ENCODE results near the gene MYL6.
"Not testable (repeated sequence)": the region's sequence is repeated elsewhere in the genome, so short reads cannot be mapped to it uniquely, and the experiment has no call there.

Gene MYL6

GRCh38 chr12:56158029-56158925 lies at the start of gene MYL6:
TSS of gene MYL6 (plus strand) at chr12:56158359. CDS start at chr12:56158402, 43 bp downstream.
- peak; percentile 82 for DNase-seq (ENCODE audit: low read depth)

DNA sequence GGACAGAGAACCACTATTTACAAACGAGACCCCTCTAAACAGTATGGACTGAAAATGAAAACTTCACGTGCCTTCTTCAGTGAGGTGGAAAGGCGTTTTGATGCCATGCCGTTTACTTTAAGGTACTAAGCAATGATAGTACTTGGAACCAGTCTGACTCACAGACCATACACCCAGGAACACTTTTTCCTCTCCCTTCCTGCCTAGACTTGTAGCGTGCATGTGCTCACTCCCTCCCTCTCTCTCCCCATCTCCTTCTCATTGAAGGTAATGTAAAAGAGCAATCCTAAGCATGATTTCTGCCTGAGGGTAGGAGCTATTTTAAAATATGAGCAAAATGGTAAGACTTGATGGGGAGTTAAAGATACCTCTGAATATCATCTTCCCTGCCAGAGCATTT lies 47.6 kb upstream of the MYL6 start:
- DNase-seq (ENCODE audit: low read depth): no peak

DNA sequence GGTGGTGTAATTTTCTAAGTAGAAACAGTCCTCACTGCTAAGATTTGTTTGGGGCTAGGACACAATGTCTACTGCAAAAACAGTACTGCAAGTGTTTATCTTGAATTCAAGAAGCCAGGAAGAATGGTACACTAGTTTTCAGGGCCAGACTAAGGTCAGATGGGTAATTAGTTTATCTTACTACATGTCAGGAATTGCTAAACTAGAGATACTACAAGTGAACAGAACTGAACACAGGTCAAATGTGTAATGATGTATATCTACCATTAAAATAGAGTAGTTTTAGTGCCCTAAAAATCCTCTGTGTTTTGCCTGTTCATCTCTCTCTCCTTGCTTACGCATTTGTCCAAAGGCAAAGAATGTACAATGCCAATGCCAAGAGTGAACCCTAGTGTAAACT lies 44.1 kb upstream of the MYL6 start:
- DNase-seq (ENCODE audit: low read depth): no peak

- DNase-seq (ENCODE audit: low read depth): no peak
Measured at GRCh38 chr12:56115329-56115728, 42.8 kb upstream of the MYL6 start.

DNA sequence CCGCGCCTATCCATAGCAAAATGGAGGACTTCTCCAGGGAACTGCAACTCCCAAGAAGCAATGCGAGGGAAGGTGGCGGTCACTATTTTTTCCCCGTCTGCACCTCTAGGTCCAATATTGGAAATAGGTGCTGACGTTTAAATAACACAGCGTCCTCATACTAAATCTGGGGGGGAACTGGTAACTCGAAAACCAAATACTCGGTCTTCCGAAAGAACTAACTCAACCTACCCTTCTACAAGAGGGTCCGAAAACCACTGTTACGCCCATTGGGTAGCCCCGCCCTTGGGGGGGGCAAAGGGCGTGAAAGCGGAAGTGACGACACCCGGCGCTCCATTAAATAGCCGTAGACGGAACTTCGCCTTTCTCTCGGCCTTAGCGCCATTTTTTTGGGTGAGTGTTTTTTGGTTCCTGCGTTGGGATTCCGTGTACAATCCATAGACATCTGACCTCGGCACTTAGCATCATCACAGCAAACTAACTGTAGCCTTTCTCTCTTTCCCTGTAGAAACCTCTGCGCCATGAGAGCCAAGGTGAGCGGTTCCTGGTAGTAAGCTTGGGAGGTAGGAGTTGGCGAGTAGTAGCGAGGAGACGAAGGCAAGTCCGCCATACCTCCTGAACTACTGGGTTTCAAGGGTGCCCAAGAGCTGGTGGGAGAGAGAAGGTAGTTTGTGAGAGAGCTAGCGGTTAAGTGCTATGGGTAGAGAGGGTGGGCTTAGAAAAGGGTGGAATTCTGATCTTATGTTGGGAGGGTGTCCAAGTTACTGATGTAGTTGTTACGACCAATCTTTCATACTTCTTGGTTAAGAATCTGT lies 41.7 kb upstream of the MYL6 start, which contains the start of gene RPL41:
RPL41 (plus strand) TSS at position 367 of the 815 bp plus-strand sequence.
- peak; percentile 90 for DNase-seq (ENCODE audit: low read depth)

- DNase-seq (ENCODE audit: low read depth): not testable (repeated sequence)
Measured at GRCh38 chr12:56117082-56117706, 41.0 kb upstream of the MYL6 start.

DNA sequence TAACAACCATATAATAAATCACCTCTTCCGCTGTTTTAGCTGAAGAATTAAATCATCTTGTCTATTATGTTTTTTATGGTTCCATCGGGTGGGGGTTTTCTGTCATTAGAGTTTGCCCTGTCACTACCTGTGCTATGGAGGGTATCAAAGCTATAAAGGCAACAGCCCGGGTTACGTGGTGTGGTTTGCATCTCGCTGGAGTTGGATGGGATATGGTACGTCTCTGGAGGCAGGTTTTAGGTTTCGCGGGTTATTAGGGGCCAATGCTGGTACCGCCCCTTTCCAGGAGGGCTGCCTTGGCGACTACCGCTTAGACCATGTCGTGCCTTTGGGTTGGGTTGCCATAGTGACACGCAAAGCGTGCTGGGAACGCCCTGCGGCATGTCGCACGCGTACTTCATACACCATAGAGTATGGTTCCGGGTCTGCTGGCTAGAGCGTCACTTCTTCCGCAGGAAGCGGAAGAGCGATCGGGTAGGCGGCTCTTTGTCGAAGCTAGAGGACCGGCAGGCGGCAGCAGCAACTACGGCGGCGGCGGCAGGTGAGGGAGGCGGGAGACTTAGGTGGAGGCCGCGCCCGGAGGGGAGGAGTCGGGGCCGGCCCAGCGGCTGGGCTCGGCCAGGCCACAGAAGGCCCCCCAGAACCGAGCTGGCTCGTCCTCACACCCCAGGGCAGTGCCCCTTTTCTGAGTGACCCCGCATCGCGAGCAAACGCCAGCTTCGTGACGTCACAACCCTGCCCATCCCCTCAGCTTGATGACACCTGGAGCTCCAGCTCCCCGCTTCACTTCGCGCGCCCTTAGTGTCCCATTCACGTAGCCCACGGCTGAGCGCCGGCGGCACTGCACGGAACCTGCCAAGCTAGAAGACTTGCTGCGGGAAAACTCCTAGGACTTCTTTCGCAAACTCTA lies 40.1 kb upstream of the MYL6 start, which contains the start of gene ZC3H10:
ZC3H10 (plus strand) TSS at position 489 of the 910 bp plus-strand sequence. CDS start 2,297 bp downstream, outside the sequence.
- peak; percentile 97 for DNase-seq (ENCODE audit: low read depth)

DNA sequence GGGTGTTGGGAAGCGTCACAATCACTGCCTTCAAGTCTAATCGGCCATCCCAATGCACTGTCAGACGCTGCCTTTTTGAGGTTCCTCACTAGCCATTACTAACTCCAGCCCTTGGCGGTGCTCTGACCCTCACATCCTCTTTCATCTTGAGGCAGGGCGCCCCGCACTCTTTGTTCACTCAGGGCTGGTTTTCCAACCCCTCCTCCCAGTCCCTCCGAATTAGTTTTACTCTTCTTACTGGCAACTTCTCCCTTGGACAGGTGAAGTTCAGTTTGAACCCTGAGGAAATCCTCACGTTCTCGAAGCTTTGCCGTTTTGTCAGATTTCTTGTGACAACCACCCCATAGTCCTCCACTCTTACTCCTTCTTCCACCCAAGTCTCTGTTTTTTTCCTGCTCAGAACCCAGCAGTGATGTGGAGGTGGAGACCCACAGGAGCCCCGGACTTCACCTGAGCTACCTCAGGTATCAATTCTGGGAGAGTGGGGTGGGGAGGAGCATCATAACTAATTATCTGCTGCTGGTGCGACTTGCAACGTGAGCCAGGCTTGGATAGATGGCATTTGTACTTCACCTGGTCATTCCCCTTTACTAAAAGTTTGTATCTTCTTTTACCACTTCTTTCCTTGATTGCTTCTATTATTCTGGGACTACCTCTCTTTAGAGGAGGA lies 39.3 kb upstream of the MYL6 start:
- DNase-seq (ENCODE audit: low read depth): no peak

DNA sequence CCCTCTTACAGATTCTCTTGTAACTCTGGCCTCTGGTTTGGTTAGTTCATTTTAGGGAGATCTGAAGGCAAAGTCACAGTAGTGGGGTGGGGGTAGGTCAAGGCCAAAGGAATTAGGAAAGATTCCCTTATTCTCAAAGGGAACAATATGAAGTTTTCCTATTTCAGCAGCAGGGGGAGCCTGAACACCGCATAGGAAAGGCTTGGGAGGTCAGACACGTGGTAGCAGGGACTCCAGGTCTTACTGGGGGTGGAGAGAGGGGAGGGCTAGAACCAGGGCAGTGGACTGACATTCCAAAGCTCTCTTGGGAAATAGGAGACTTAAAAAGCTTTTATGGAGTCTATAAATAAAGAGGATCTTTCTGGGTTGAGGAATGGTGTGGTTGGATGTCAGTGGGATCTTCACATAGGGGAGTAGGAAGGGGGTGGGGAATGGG lies 38.8 kb upstream of the MYL6 start:
- DNase-seq (ENCODE audit: low read depth): peak; percentile 22

- no peak for DNase-seq (ENCODE audit: low read depth)
Measured at GRCh38 chr12:56120158-56120846, 37.9 kb upstream of the MYL6 start.

DNA sequence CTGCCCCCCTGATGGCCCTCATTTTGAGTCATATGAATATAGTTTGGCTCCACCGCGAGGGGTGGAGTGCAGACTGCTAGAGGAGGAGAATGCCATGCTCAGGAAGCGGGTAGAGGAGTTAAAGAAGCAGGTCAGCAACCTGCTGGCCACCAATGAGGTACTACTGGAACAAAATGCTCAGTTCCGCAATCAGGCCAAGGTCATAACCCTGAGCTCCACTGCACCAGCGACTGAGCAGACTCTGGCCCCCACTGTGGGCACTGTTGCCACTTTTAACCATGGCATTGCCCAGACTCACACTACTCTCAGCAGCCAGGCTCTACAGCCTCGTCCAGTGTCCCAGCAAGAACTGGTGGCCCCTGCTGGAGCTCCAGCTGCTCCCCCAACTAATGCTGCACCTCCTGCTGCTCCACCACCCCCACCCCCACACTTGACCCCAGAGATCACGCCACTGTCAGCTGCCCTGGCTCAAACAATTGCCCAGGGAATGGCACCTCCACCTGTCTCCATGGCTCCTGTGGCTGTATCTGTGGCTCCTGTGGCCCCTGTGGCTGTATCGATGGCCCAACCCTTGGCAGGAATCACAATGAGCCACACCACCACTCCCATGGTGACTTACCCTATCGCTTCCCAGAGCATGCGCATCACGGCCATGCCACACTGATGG lies 36.8 kb upstream of the MYL6 start:
- DNase-seq (ENCODE audit: low read depth): no peak

- no peak for DNase-seq (ENCODE audit: low read depth)
Measured at GRCh38 chr12:56122637-56123036, 35.5 kb upstream of the MYL6 start.

DNA sequence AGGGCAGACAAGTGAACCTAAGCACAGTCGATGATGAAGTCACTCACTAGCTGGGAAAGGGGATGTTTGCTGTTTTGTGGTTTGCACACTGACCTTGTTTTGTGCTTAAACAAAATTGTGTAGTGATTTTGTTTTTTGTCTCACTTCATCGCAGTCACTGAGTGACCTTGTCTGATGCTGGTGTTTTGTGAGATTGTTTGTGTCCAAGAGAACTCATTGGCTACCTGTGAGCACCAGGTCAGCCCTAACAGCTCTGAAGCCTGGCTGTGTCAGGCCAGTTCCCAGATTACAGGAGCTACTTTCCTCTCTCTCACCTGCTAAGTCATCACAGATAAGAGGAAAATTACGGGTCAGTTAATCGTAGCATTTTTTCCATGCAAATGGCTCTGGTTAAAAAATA lies 34.0 kb upstream of the MYL6 start:
- DNase-seq (ENCODE audit: low read depth): no peak

DNA sequence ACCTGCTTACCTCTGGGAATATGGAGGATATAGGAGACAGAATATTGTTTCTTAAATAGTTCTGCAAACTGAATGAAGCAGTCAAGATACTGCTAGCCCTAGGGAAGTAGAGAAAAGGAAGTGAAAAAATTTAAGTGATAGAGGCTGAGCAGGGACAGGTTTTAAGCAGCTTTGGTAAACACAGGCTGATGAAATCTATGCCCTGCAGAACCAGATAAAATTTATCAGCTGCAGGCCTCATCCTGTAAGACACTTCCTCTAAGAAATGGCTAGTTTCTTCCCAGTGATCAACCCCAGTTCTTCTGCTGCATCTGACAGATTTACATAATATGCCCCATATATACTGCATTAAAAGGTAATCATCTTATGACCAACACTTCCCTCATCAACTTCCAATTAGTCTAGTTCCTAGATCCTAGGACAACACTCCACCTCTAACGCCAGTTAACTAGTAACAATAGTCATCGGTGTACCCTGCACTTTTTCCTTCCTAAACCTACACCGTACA lies 31.4 kb upstream of the MYL6 start:
- DNase-seq (ENCODE audit: low read depth): no peak

DNA sequence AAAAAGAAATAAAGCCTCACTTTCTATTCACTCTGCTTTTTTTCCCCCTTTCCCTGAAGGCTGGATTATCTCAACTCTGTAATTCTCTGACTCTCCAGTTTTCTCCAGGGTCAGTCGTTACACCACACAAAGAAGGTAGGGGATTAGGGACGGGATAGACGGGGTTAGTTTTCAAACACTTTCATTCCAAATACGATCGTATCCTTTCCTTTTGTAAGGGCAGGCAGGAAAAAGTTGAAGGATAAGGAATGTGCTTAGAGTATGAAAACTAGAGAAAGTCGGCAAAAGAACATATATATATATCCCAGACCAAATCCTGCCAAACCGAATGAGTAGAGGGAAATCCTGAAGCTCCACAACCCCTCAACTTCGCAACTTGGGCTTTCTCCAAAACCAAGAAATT lies 30.7 kb upstream of the MYL6 start:
- no peak for DNase-seq (ENCODE audit: low read depth)

DNA sequence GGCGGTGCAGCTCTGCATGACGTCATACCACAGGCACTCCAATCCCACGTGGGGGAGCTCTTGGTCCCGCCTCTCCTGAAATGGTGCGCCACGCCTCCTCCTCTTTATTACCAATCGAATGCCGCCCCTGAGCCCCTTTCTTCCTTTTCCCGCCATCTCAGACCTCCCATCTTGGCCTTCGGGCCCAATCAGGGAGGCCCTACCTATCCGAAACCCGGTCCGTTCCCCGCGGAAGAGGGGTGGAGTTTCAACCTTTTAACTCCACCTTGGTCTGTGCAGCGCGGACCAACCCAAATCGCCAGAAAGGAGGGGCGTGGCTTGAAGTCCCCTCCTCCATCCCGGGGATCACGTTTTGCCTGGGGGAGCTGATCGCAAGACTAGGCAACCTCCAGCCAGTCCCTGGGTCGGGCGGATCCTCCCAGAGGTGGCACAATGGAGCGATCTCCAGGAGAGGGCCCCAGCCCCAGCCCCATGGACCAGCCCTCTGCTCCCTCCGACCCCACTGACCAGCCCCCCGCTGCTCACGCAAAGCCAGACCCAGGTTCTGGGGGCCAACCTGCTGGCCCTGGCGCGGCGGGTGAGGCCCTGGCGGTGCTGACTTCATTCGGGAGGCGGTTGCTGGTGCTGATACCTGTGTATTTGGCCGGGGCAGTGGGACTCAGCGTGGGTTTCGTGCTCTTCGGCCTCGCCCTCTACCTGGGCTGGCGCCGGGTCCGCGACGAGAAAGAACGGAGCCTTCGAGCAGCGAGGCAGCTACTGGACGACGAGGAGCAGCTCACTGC lies 30.1 kb upstream of the MYL6 start, which contains the start of gene ESYT1:
ESYT1 (plus strand) TSS at position 380 of the 782 bp plus-strand sequence; CDS start at position 433, 53 bp downstream.
- DNase-seq (ENCODE audit: low read depth): peak; percentile 91

- no peak for DNase-seq (ENCODE audit: low read depth)
Measured at GRCh38 chr12:56128670-56129205, 29.4 kb upstream of the MYL6 start.

Data from stimulated activated CD8-positive, alpha-beta memory T cell treated with anti-CD3 and anti-CD28 coated beads, Interleukin-4, amount 100 ng/mL, for 24 hours (primary cell).